H9 (cell line): ENCODE data around the gene PLXNA4. TPM values are rescaled to one million over a fixed set of nuclear protein-coding genes. Genes with fewer than 3 reads are reported as not detected.

Source experiments
- DNase-seq: peaks from one replicate; pipeline ENCODE4 v3.0.0-alpha.2; 2017
- H2AFZ ChIP-seq: one replicate; pipeline ENCODE4 v1.6.1; 2013; ENCODE audit warnings: mild to moderate bottlenecking, low read length, control low read depth, moderate library complexity
- H2AK5ac ChIP-seq: 2 replicates; pipeline ENCODE4 v1.6.1; 2013; ENCODE audit warnings: low read length, control low read depth, mixed read lengths; ENCODE audit not compliant: insufficient read length
- H2BK120ac ChIP-seq: one replicate; pipeline ENCODE4 v1.6.1; 2013; ENCODE audit warnings: low read depth, mild to moderate bottlenecking, low read length, control low read depth, inconsistent platforms; ENCODE audit not compliant: poor library complexity, severe bottlenecking
- H2BK12ac ChIP-seq: 2 replicates; pipeline ENCODE4 v1.6.1; 2013; ENCODE audit warnings: low read length, control low read depth, mixed read lengths, low read depth; ENCODE audit not compliant: insufficient read length
- H2BK15ac ChIP-seq: 2 replicates; pipeline ENCODE4 v1.6.1; 2013; ENCODE audit warnings: low read depth, low read length, control low read depth
- H2BK20ac ChIP-seq: one replicate; pipeline ENCODE4 v1.6.1; 2013; ENCODE audit warnings: low read depth, mild to moderate bottlenecking, low read length, control low read depth, inconsistent platforms; ENCODE audit not compliant: poor library complexity, severe bottlenecking
- H2BK5ac ChIP-seq: 2 replicates; pipeline ENCODE4 v1.6.1; 2013; ENCODE audit warnings: low read length, control low read depth, mixed read lengths; ENCODE audit not compliant: insufficient read length
- H3K14ac ChIP-seq: 2 replicates; pipeline ENCODE4 v1.6.1; 2013; ENCODE audit warnings: low read length, control low read depth; ENCODE audit not compliant: insufficient read depth
- H3K18ac ChIP-seq: 2 replicates; pipeline ENCODE4 v1.6.1; 2013; ENCODE audit warnings: low read depth, mild to moderate bottlenecking, mixed read lengths, low read length, control low read depth; ENCODE audit not compliant: insufficient read length
- H3K23ac ChIP-seq: 2 replicates; pipeline ENCODE4 v1.6.1; 2013; ENCODE audit warnings: low read length, control low read depth, mixed read lengths, low read depth; ENCODE audit not compliant: insufficient read length
- H3K23me2 ChIP-seq: 2 replicates; pipeline ENCODE4 v1.6.1; 2013; ENCODE audit warnings: low read depth, mild to moderate bottlenecking, mixed read lengths, low read length, control low read depth; ENCODE audit not compliant: insufficient read length, poor library complexity, severe bottlenecking
- H3K27ac ChIP-seq: 2 replicates; pipeline ENCODE4 v1.5.1; 2013; ENCODE audit warnings: low read length, control low read depth, mixed read lengths, low read depth; ENCODE audit not compliant: insufficient read length
- H3K27me3 ChIP-seq: 2 replicates; pipeline ENCODE4 v1.6.1; 2013; ENCODE audit warnings: low read length, control low read depth, inconsistent platforms; ENCODE audit not compliant: insufficient read depth
- H3K4ac ChIP-seq: 2 replicates; pipeline ENCODE4 v1.6.1; 2013; ENCODE audit warnings: low read depth, mild to moderate bottlenecking, control low read depth, inconsistent platforms, low read length, moderate library complexity
- H3K4me1 ChIP-seq: 2 replicates; pipeline ENCODE4 v1.6.1; 2013; ENCODE audit warnings: low read length, control low read depth, inconsistent platforms; ENCODE audit not compliant: insufficient read depth
- H3K4me2 ChIP-seq: 2 replicates; pipeline ENCODE4 v1.6.1; 2013; ENCODE audit warnings: low read length, control low read depth, mixed read lengths; ENCODE audit not compliant: insufficient read length, insufficient read depth
- H3K56ac ChIP-seq: 2 replicates; pipeline ENCODE4 v1.6.1; 2013; ENCODE audit warnings: low read depth, mild to moderate bottlenecking, mixed read lengths, low read length, control low read depth; ENCODE audit not compliant: insufficient read length
- H3K79me1 ChIP-seq: 2 replicates; pipeline ENCODE4 v1.6.1; 2013; ENCODE audit warnings: low read depth, mild to moderate bottlenecking, moderate library complexity, low read length, control low read depth, inconsistent platforms; ENCODE audit not compliant: insufficient read depth, poor library complexity, severe bottlenecking
- H3K79me2 ChIP-seq: 2 replicates; pipeline ENCODE4 v1.6.1; 2013; ENCODE audit warnings: low read length, control low read depth, inconsistent platforms; ENCODE audit not compliant: insufficient read depth
- H3K9ac ChIP-seq: 2 replicates; pipeline ENCODE4 v1.6.1; 2013; ENCODE audit warnings: low read length, control low read depth, mixed read lengths; ENCODE audit not compliant: insufficient read length; ENCODE audit errors: extremely low read depth
- H3K9me3 ChIP-seq: one replicate; pipeline ENCODE4 v1.6.1; 2013; ENCODE audit warnings: low read depth, low read length, inconsistent platforms; ENCODE audit not compliant: control insufficient read depth
- H3T11ph ChIP-seq: one replicate; pipeline ENCODE4 v1.6.1; 2013; ENCODE audit warnings: mild to moderate bottlenecking, low read length, control low read depth, inconsistent platforms
- H4K20me1 ChIP-seq: one replicate; pipeline ENCODE4 v1.6.1; 2013; ENCODE audit not compliant: control insufficient read depth, insufficient read length, insufficient read depth
- H4K5ac ChIP-seq: 2 replicates; pipeline ENCODE4 v1.6.1; 2013; ENCODE audit warnings: low read depth, mild to moderate bottlenecking, mixed read lengths, low read length, control low read depth; ENCODE audit not compliant: insufficient read length
- H4K8ac ChIP-seq: replicated peaks from 2 replicates; pipeline ENCODE4 v1.6.1; 2013; ENCODE audit warnings: low read length, control low read depth, mixed read lengths, low read depth; ENCODE audit not compliant: insufficient read length
- H4K91ac ChIP-seq: 2 replicates; pipeline ENCODE4 v1.6.1; 2013; ENCODE audit warnings: low read depth, mild to moderate bottlenecking, moderate library complexity, mixed read lengths, low read length, control low read depth; ENCODE audit not compliant: insufficient read length
- H3K27ac Mint-ChIP-seq, 3 experiments: 2 replicates in 2 of 3; 3 replicates in 1 of 3; pipeline ENCODE4 v1.8.0; 2020 to 2021; ENCODE audit warnings: mixed read lengths in 3 of 3, mild to moderate bottlenecking in 1 of 3, moderate library complexity in 1 of 3
- H3K27me3 Mint-ChIP-seq: 2 replicates; pipeline ENCODE4 v1.8.0; 2021; ENCODE audit warnings: low read depth, mild to moderate bottlenecking, moderate library complexity, mixed read lengths
- H3K36me3 Mint-ChIP-seq, 3 experiments: 2 replicates in 2 of 3; 3 replicates in 1 of 3; pipeline ENCODE4 v1.8.0; 2020 to 2021; ENCODE audit warnings: low read depth in 3 of 3, mixed read lengths in 3 of 3; ENCODE audit not compliant: insufficient read depth in 1 of 3
- H3K4me1 Mint-ChIP-seq, 2 experiments: 2 replicates each; pipeline ENCODE4 v1.8.0; 2020; ENCODE audit warnings: mixed read lengths in 2 of 2
- H3K4me3 Mint-ChIP-seq, 2 experiments: 2 replicates in 1 of 2; 3 replicates in 1 of 2; pipeline ENCODE4 v1.8.0; 2020 to 2021; ENCODE audit warnings: mild to moderate bottlenecking in 2 of 2, mixed read lengths in 2 of 2, moderate library complexity in 1 of 2
- H3K9me3 Mint-ChIP-seq, 2 experiments: 2 replicates in 1 of 2; 3 replicates in 1 of 2; pipeline ENCODE4 v1.8.0; 2020; ENCODE audit warnings: mild to moderate bottlenecking in 2 of 2, mixed read lengths in 2 of 2, moderate library complexity in 1 of 2
- WGBS: extraction: QIAGEN DNeasy Blood & Tissue Kit; methylation state at CpG from one replicate; pipeline ENCODE4 v1.1.7; 2013; ENCODE audit warnings: missing lambda C conversion rate, low lambda C conversion rate, mixed read lengths; ENCODE audit not compliant: insufficient read length; ENCODE audit errors: extremely low coverage; 5-methylcytosine and 5-hydroxymethylcytosine counted together
- total RNA-seq: library from RNA; stranded (reverse); gene quantifications from 2 replicates; pipeline ENCODE4 v1.2.1, GENCODE V29; 2021
- TF ChIP-seq, protein P1 (sequence below): fragments of 200-600 bp; sonication (generic); conservative IDR thresholded peaks from 3 replicates; pipeline ENCODE4 v1.8.0; 2021; ENCODE audit warnings: antibody characterized with exemption, mild to moderate bottlenecking

PLXNA4 gene
- total RNA-seq, 1 experiment from 2014 or later, result 0.35 TPM

DNA sequence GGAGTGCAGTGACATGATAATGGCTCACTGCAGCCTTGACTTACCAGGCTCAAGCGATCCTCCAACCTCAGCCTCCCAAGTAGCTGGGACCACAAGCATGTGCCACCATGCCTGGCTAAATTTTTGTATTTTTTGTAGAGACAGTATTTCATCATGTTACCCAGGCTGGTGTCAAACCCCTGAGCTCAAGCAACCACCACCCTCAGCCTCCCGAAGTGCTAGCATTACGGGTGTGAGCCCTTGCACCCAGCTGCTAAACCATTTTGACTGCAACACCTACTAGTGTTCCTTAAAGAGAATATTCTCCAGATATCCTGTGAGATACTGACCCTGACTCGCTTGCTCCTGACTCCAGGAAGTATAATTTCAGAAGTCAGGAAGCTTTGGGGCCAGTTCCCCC is 85.8 kb downstream of the PLXNA4 start:
- H2BK20ac ChIP-seq, result no peak overlapping the region
- H3K56ac ChIP-seq, result no peak overlapping the region
- H2AFZ ChIP-seq, result no peak overlapping the region
- H3K4ac ChIP-seq, result no peak overlapping the region
- H3K4me1 Mint-ChIP-seq, result peaks cover 0 to 14% of the 10 kb centered on the region in 2 experiments; a peak in 2 of 4 replicates
- H2BK120ac ChIP-seq, result no peak overlapping the region
- H3T11ph ChIP-seq, result no peak overlapping the region
- no peak overlapping the region for H3K23ac ChIP-seq
- H2AK5ac ChIP-seq, result no peak overlapping the region
- TF ChIP-seq, protein P1, sequence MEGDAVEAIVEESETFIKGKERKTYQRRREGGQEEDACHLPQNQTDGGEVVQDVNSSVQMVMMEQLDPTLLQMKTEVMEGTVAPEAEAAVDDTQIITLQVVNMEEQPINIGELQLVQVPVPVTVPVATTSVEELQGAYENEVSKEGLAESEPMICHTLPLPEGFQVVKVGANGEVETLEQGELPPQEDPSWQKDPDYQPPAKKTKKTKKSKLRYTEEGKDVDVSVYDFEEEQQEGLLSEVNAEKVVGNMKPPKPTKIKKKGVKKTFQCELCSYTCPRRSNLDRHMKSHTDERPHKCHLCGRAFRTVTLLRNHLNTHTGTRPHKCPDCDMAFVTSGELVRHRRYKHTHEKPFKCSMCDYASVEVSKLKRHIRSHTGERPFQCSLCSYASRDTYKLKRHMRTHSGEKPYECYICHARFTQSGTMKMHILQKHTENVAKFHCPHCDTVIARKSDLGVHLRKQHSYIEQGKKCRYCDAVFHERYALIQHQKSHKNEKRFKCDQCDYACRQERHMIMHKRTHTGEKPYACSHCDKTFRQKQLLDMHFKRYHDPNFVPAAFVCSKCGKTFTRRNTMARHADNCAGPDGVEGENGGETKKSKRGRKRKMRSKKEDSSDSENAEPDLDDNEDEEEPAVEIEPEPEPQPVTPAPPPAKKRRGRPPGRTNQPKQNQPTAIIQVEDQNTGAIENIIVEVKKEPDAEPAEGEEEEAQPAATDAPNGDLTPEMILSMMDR, result no peak
- H4K8ac ChIP-seq, result no peak overlapping the region
- H4K91ac ChIP-seq, result no peak overlapping the region
- no peaks in the 10 kb centered on the region for H3K23me2 ChIP-seq
- no peaks in the 10 kb centered on the region for H3K9me3 Mint-ChIP-seq
- no peak overlapping the region for H4K5ac ChIP-seq
- H3K27me3 ChIP-seq, result no peaks in the 10 kb centered on the region
- H3K4me3 Mint-ChIP-seq, result no peak overlapping the region
- no peaks in the 10 kb centered on the region for H4K20me1 ChIP-seq
- H2BK12ac ChIP-seq, result no peak overlapping the region
- no peaks in the 10 kb centered on the region for H3K79me1 ChIP-seq
- no peaks in the 10 kb centered on the region for H3K79me2 ChIP-seq
- no CpG with 5 or more reads among the region's 4 CpGs for WGBS
- no peak for DNase-seq
- H2BK15ac ChIP-seq, result no peak overlapping the region
- H3K27ac Mint-ChIP-seq, result no peak overlapping the region
- no peak overlapping the region for H3K9ac ChIP-seq
- H3K18ac ChIP-seq, result no peak overlapping the region
- H2BK5ac ChIP-seq, result no peak overlapping the region
- no peaks in the 10 kb centered on the region for H3K4me1 ChIP-seq
- H3K27me3 Mint-ChIP-seq, result peaks cover 15% of the 10 kb centered on the region
- no peak overlapping the region for H3K4me2 ChIP-seq
- no peak overlapping the region for H3K14ac ChIP-seq
- no peaks in the 10 kb centered on the region for H3K9me3 ChIP-seq
- no peak overlapping the region for H3K27ac ChIP-seq
- H3K36me3 Mint-ChIP-seq, result peaks cover 0 to 2% (median 0%) of the 10 kb centered on the region in 3 experiments; a peak in 1 of 7 replicates
